HG03442 (cell line): Measurements from ENCODE around the gene JOSD2.

Experiments
- ATAC-seq: cut with Tn5 transposase; IDR thresholded peaks from one replicate; pipeline ENCODE4 v1.9.1; 2021; ENCODE audit warnings: mild to moderate bottlenecking, moderate library complexity; ENCODE audit not compliant: unreplicated experiment

The JOSD2 gene

DNA sequence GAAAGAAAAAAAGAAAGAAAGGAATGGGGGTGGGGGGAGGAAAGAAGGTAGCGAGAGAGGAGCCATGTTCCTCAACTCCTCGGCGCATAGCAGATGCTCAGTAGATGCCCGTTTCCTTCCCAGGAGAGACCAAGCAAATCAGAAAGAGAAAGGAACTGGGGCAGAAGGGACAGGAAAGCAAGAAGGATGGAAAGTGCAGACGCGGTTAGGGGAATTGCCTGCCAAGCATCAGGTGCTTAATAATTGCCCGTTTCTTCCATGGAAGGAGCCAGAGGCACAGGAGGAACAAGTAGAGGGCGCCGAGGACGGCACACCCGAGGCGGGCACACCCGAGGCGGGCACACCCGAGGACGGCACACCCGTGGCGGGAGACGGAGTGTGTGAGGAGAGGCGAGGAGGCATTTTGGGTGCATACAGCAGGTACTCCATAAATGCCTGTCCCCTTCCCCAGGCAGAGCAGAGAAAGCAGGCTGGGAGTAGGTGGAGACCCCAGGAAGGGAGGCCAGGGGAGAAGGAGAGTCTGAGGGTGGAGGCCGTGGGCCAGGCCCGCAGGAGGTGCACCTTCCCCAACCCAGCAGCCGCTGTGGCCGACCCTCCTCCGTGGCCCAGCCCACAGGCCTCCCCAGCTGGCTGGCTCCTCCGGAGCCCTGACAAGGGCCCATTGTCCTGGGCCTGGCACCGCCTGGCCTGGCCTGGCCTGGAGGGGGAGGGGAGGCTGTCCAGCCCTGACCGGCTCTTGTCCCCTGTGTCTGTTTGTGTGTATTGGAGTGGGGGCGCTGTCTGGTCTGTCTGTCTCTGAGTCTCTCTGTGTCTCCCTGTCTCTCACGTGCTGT, 14.6 kb downstream of the JOSD2 start:
- no peak for ATAC-seq

DNA sequence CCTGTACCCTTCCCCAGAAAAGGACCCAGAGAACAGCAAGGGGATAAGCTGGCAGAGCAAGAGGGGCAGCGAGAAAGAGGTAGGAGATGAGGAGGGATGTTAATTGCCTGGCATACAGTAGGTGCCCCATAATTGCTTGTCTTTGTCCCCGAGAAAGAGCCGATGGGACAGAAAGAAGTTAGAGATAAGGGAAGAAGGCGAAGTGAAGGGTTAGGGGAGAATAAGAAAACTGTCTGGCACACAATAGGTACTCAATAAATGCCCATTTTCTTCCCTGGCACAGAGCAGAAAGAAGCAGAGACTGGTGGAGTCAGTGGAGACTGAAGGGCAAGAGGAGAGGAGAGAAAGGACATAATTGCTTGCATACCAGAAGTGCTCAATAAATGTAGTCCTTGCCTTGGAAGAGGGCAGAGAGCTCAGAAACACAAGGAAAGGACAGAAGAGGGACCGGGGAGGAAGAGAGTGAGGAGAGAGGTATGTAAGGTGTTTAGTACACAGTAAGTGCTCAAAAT, 15.9 kb downstream of the JOSD2 start:
- ATAC-seq = no peak

DNA sequence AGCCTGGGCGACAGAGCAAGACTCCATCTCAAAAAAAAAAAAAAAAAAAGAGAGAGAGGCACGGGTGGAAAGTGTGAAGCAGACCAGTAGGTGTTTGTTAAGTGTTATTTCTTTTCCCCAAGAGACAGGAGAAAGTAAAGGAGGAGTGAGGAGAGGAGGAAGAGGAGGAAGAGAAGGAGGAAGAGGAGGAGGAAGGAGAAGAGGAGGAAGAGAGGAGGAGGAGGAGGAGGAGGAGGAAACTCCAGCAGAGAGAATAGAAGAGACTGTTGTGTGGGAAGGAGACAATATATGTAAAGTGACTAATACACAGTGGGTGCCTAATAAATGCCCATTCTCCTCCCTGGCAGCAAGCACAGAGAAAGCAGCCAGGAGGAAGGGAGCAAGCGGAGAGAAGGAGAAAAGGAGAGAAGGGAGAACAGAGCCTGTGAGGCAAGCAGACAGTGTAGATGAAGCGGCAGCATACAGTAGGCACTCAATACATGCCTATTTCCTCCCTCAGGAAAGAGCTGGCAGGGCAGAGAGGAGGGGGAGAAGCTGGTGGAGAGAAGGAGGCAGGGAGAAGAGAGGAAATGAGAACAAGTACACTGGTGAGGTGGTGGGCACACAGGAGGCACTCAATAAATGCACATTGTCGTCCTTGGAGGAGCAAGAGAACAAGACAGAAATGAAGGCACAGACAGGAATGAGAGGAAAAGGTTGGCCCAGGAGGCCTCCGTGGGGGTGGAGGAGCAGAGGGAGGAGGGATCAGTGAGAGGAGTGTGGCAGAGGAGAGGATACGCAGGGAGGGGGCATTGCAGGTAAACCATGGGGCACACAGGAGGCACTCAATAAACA, 16.6 kb downstream of the JOSD2 start:
- no peak for ATAC-seq

DNA sequence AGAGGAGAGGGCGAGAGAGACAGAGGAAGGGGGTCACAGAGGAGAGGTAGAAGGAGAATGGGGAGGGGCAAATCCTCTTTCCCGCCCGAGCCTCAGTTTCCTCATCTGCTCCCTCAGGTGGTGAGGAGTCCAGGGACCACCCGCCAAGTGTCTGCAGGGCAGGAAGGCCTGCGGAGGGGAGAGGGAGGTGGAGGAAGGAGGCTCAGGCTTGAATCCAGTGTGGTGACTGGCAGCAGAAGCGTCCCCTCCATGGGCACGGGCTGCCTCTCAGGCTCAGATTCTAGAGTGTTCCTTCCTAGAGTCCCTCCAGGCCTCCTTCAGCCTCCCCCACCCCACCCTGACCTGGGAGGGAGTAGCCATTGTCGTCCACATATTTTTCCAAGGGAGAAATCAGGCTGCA, 17.8 kb downstream of the JOSD2 start:
- no peak for ATAC-seq

DNA sequence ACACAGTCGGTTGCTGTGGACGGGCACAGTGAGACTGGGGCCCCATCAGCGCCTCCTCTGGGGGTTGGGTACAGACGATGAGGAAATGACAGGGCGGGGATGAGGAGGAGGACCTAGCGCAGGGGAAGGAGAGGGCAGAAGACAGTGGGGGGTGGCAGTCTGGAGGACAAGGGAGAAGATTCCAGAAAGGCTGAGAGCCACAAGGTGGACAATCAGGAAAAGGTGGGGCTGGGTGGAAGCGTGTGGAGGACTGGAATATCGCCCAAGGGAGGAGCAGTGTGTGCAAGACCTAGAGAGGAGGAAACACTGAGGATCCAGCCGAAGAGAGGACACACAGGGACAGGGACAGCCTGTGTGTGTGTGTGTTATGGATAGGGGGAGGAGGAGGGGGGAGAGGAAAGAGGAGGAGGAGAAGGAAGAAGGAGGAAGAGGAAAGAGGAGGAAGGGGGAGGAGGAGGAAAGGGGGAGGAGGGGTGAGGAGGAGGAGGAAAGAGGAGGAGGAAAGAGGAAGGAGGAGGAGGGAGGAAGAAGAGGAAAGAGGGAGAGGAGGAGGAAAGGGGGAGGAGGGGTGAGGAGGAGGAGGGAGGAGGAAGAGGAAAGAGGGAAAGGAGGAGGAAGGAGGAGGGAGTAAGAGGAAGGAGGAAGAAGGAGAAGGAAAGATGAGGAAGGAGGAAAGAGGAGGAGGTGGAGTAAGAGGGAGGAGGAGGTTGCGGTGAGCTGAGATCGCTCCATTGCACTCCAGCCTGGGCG, 18.5 kb downstream of the JOSD2 start:
- no peak for ATAC-seq

DNA sequence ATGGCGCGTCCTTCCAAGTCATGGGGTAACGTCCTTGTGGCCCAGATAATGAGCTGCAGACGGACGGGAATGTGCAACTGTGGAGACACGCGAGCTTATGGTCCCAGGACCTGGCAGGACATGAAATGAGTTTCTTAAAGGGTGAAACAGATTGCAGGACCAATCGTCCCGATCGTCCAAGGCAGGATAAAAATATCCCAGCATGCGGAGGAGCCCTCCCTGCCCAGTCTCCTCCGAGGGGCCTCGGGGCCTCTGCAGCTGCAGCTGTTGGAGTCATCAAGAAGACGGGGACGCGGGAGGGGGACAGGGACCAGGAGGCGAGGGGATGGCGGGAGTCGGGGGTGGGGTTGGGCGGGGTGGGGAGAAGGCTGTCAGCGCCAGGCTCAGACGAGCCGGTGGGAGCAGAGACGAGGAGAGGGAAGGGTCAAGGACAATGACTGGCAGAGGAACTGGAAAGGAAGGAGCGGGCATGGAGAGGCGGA, 20.0 kb downstream of the JOSD2 start:
- no peak for ATAC-seq

DNA sequence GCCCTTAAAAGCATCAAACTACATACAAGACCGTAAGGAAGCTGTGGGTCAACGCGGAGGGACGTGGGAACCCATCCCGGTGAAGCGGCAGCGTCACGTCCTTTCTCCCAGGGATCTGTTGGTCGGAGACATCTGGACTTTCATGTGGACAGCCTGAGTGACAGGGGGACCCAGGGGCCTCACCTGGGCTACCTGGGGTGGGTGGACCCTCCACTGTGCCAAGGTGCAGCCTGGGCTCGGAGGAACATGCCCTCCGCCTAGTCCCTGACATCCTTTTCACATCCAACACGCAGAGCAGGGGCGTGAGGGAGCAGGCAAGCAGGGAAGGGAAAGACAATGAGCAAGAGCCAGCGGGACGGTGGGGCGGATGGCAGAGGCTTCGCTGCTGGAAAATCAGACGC, 20.6 kb downstream of the JOSD2 start:
- ATAC-seq = no peak

DNA sequence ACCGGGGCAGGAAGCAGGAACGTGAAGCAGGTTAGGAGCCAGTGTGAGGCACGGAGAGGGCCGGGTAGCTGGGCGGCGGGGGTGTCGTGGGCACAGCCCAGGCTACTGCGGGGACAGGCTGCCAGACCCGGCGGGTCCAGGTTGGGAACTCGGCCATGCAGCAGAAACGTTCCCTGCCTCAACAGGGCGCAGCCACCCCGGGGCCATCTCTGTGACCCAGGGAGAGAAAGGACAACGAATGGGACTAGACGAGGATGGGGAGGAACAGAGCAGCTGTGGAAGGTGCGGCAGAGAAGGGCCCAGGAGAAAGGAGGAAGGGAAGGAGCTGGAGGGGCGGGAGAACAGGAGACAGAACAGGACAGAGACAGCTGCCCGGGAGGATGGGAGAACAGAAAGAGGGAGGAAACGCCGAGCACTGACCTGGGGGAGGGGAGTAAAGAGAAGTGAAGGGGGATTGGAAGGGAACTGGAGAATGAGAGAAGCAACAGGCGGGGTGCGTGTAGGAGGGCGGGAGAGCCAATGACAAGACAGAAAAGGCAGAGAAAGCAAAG, 21.5 kb downstream of the JOSD2 start:
- ATAC-seq = no peak

DNA sequence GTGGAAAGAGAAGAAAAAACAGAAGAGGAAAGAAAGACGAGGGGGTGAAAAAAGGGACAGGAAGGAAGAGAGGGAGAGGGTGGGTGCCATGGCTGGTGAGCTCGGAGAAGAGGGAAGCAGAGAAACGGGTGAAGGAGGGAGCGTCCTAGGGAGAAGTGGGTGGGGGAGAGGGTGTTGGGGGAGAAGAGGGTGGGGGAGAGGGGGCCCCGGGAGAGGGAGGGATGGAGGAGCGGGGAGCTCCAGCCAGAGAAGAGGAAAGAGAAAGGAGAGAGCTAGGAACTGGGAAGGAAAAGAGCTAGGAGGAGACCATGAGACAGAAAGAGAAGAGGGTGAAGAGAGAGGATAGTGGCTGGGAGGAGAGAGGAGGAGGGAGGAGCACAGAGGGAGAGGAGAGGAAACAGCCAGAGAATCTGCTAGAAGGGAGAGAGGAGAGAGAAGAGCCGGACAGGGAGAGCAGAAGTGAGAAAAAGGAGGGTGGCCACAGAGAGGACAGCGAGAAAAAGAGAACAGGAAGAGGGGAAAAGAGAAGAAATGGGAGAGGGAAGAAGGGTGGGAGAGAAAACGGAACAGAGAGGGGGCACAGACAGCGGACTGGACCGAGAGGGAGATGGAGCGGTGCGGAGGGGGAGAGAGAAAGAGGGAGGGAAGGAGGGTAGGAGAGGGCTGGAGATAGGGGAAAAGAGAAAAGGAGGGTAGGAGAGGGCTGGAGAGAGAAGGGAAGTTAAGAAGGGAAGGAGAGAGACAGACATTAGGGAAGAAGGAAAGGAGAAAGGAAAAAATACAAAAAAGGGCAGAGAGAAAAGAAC, 22.4 kb downstream of the JOSD2 start:
- ATAC-seq = no peak

DNA sequence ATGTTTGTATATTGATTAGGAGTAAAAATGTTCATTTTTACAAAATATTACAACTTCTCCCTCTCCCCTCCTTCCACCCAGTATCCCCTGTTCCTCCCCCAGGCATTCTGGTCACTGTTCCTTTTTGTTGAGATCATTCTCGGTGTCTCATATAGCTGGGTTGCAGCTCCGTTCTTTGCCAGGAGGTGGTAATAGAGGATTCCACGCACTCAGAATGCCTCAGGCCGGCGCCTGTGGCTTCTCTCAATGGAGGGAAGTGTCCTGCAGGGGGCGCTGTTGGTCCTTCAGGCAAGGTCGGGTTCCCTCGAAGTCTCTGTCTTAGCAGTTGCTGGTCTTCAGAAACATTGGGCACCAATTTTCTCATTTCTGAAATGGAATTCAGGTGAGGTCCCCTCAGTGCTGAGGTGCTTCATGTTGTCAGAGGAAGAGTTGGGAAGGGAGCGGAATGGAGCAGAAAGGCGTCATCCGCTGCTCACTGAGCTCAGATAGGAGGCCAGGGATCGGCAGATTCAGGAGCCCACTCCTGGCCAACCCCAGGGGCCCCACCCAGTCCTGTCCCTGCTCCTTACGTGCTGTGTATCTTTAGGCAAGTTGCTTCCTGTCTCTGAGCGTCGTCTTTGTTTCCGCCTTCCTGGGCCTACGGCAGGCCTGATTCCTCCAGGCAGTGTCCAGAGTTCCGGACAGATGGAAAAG, 24.0 kb downstream of the JOSD2 start:
- no peak for ATAC-seq

DNA sequence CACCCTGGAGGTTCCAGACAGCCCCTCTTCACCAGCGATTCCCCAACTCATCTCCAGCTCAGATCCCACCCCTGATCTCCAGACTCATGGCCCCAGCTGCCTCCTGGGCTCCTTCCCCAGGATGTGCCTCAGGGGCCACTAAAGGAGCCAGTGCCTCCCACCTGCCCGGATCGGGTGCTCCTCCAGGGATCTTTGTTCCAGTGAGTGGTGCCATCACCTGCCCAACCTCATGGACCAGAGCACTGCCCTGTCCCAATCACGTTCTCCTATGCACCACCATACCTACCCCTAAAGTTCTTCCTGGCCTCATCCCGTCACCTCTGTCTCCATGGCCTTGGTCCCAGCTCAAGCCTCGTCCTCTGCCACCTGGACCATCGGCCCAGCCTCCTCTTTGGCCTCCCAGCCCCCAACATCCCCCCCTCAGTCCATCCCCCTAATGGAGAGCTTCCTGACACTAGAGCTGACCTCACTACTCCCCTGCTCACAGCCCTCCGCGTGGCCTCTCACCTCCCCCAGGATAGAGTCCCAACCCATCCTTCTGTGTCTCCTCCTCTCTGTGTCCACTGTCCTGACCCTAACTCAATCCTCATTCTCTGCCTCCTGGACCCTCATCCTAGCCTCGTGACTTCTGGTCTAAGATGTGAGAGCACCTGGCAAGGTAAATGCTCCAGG, 25.6 kb downstream of the JOSD2 start:
- no peak for ATAC-seq

DNA sequence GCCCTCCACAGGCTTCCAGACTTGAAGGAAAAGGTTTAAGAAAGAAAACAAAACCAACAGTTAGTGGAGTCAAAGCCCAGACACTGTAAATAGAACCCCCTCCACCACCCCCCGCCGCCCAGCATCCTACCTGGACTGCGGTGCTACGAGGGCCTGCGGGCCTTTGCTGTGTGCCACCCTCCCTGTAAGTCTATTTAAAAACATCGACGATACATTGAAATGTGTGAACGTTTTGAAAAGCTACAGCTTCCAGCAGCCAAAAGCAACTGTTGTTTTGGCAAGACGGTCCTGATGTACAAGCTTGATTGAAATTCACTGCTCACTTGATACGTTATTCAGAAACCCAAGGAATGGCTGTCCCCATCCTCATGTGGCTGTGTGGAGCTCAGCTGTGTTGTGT, 28.1 kb downstream of the JOSD2 start:
- no peak for ATAC-seq

DNA sequence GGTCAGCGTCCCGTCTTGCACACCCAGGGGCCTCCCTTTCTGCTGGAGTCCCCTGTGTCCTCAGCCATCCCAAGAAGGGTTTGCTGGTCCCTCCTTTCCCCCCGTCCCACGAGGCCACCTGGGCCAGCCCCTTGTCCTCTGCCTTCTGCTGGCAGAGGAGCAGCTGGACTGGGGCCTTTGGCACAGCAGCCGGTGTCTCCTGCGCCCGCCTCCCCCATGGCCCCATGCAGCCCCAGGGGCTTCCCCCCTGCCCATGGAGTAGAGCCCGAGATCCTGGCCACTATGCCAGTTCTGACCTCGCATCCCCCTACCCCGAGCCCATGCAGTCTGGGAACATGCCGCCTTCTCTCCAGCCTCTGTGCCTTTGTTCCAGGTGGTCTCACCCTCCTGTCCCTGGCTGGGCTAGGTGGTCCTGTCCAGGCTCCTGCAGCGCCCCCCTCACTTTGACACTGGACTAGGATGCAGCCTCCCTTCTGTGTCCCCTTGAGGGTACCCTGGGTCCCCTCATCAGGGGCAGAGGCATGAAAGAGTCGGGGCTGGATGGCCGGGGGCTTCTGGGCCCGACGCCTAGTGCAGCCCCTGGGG, 28.6 kb downstream of the JOSD2 start:
- no peak for ATAC-seq

DNA sequence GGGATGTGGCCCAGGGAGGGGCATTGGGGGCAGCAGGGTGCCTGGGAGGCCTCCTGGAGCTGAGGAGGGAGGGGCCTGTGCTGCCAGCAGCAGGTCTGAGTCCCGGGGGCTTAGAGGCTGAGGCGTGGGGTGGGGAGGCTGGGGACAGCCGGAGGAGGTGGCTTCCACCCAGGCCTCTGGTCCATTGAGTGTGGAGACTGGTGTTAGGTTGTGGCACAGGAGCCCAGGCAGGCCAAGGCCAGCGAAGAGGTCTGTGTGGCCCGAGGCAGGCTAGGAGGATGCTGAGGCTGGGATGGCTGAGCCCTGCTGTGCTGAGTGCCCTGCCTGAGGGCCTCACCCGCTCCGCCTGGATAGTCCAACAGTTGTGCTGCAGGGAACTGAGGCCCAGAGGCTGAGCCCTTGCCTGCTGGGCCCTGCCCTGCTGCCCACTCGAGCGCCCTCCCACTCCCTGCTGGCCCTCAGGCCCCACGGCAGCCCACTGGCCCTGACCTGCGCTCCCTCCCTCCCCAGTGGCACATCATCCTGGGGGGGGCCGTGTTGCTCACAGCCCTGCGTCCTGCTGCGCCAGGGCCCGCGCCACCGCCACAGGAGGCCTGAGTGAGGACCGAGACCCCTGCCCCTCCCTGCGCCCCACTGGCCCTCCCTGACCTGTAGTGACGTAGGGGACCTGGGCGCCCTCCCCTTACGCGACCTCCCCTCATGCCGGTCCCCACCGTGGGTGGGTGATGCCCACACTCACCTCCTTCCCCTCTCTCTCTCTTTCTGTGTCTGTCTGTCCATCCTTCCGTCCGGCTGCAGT, 29.4 kb downstream of the JOSD2 start:
- ATAC-seq = no peak

DNA sequence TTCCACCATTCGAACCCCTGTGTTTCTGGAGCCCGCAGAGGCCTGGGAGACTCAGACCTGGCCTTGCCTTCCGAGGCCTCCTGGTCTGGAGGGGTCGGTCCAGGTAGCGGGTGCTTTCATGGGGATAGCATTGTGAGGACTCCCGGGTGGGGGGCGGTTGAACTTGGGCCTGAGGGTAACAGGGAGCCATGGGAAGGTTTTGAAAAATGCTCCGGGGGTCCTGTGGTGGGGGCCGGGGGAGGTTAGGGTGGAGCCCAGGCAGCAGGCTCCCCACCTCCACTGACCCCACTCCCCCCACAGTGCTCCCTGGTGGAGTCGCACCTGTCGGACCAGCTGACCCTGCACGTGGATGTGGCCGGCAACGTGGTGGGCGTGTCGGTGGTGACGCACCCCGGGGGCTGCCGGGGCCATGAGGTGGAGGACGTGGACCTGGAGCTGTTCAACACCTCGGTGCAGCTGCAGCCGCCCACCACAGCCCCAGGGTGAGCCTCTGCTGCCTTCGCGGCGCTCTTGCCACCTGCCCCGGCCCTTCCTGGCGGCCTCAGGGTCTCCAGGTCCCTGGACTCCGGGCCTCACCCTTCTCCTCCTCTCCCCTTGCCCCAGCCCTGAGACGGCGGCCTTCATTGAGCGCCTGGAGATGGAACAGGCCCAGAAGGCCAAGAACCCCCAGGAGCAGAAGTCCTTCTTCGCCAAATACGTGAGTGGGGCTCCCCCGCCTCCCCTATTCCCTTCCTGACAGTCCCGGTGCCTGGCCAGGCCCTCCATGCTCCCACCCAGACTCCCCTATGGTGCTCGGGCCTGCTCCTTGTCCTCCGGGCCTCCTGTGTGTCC, 30.5 kb downstream of the JOSD2 start:
- no peak for ATAC-seq

DNA sequence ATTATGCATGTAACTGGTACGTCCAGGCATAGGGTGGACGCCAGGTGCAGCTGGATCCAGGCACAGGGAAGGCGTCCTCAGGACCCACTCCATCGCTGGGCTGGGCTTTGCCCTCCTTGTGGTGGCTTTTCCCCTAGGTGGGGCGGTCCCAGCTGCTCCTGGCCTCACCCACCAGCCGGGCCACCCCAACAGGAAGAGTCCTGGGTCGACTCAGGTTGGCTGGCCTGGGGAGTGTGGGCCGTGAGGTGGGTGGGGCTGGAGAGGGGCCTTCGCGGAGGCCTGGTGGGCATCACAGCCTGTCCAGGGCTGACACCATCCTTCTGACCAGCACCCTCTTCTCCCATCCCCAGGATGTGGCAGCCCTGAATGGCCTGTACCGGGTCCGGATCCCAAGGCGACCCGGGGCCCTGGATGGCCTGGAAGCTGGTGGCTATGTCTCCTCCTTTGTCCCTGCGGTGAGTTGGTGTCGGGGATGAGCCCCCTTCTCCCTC, 31.2 kb downstream of the JOSD2 start:
- no peak for ATAC-seq
